IgD-negative memory B cell (primary cell): ENCODE results near the gene MOAP1. TPM values are rescaled to one million over a fixed set of nuclear protein-coding genes. Genes with fewer than 3 reads are reported as not detected.
"Not testable (repeated sequence)": the region's sequence is repeated elsewhere in the genome, so short reads cannot be mapped to it uniquely, and the experiment has no call there.

ENCODE experiments used
- H3K27ac Mint-ChIP-seq, 3 donors: one replicate each; pipeline ENCODE4 v1.8.0; 2020 to 2022; ENCODE audit warnings: mild to moderate bottlenecking in 3 of 3, mixed read lengths in 3 of 3, moderate library complexity in 1 of 3
- H3K27me3 Mint-ChIP-seq: one replicate; pipeline ENCODE4 v1.8.0; 2021; ENCODE audit warnings: mixed read lengths
- H3K36me3 Mint-ChIP-seq: one replicate; pipeline ENCODE4 v1.8.0; 2020; ENCODE audit warnings: mild to moderate bottlenecking, mixed read lengths
- H3K4me1 Mint-ChIP-seq, 3 donors: one replicate each; pipeline ENCODE4 v1.8.0; 2020 to 2022; ENCODE audit warnings: mixed read lengths in 3 of 3, mild to moderate bottlenecking in 1 of 3
- H3K4me3 Mint-ChIP-seq, 4 donors: one replicate each; pipeline ENCODE4 v1.8.0; 2020 to 2022; ENCODE audit warnings: mild to moderate bottlenecking in 4 of 4, mixed read lengths in 4 of 4, moderate library complexity in 3 of 4
- H3K9me3 Mint-ChIP-seq, 3 donors: one replicate each; pipeline ENCODE4 v1.8.0; 2020 to 2021; ENCODE audit warnings: mixed read lengths in 3 of 3, mild to moderate bottlenecking in 1 of 3
- polyA plus RNA-seq: library from polyadenylated mRNA; unstranded; fragments of 300-500 nt; fragmentation: Illumina TruSeq; gene quantifications from one replicate; pipeline ENCODE4 v1.2.3, GENCODE V29; 2021

The MOAP1 gene, protein sequence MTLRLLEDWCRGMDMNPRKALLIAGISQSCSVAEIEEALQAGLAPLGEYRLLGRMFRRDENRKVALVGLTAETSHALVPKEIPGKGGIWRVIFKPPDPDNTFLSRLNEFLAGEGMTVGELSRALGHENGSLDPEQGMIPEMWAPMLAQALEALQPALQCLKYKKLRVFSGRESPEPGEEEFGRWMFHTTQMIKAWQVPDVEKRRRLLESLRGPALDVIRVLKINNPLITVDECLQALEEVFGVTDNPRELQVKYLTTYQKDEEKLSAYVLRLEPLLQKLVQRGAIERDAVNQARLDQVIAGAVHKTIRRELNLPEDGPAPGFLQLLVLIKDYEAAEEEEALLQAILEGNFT
- polyA plus RNA-seq, result 53.8 TPM

DNA sequence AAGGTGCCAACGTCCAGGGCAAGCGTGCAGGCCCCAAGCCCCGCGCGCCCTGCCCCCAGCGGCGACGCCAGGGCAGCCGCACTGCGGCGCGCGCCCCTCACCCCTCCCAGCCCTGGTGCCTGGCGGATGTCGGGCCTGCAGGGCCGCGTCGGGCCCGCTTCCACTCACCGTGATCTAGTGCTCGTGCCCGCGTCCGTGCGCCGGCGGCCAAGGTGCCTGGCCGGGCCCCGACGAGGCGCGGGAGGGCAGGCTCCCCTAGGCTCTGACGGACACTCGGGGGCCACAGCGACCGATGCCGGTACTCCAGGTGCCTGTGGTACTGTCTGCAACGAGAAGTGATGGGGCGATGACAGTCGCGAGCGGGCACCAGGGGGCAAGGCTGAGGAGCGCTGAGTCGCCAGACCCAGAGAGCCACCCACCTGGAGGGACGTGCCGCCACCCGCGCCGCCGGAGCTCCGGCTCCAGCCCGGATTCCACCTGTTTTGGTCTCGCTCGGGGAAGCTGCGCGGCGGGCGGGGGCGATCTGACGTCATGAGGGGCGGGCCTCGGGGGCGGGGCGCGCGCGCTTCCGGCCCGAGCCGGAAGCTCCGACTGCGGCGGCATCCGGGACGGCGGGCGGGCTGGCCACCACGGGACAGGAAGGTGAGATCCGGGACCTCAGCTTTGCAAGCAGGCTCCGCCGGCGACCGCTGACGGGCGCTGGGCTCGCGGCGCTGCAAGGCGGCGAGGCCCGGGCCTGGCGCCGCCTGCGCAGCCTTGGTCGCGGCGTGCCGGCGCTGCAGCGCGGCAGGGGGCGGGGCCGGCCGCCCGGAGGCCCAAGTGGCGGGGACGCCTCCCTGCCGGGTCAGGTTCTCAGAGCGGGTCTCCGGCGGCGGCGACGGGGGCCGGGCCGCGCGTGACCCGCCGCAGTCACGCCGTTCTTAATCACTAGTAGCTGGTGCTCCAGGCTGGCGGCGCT lies at the start of gene MOAP1, which contains the start of gene LYSET:
MOAP1 (minus strand) TSS at position 507 of the 958 bp plus-strand sequence. CDS start 655 bp downstream, outside the sequence.
LYSET (plus strand) TSS at position 927 of the 958 bp plus-strand sequence. CDS start 89 bp downstream, outside the sequence.
- H3K4me1 Mint-ChIP-seq, result peaks cover 21 to 32% (median 29%) of the 10 kb centered on the region in 3 donors
- peak within 1 kb of the TSS; percentile 93 to 97 (median 97) for H3K27ac Mint-ChIP-seq
- no peaks in the 10 kb centered on the region for H3K36me3 Mint-ChIP-seq
- H3K4me3 Mint-ChIP-seq, result peak within 1 kb of the TSS; percentile 93 to 97 (median 94)
- no peaks in the 10 kb centered on the region for H3K9me3 Mint-ChIP-seq
- no peaks in the 10 kb centered on the region for H3K27me3 Mint-ChIP-seq

DNA sequence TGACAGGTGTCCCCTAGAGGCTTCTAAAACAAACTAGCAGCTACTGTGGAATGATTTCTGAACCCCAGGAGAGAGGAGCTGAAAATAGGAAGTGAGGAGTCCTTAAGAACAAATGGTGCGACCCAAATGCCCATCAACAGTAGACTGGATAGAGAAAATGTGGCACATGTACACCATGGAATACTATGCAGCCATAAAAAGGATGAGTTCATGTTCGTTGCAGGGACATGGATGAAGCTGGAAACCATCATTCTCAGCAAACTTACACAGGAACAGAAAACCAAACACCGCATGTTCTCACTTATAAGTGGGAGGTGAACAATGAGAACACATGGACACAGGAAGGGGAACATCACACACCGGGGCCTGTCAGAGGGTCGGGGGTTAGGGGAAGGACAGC lies 48.4 kb upstream of the MOAP1 start:
- H3K27ac Mint-ChIP-seq, result not testable (repeated sequence)
- H3K4me3 Mint-ChIP-seq, result peak overlapping the region in 1 of 4 donors; percentile 32

DNA sequence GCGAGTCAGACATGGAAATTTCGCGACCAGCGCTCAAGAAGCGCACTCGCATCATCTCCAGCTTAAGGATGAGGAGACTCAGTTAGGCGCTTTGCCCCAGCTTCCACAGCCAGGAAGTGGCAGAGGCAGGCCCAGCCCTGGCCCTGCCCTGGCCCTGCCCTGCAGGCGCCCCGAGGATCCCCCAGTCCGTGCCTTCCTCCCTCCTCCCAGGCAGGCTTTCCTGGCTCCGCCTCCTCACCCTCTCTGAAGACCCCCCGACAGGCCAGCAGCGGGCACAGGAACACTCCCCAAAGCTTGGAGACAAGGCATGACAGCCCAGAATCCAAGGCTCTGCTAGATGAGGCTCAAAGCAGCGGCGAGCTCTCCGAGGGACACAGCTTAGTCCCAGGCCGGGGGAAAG lies 47.5 kb upstream of the MOAP1 start:
- Mint-ChIP-seq H3K27ac (no peak overlapping the region), H3K4me3 (peak overlapping the region in 2 of 4 donors; percentile 34 to 81), H3K4me1 (peaks cover 3 to 10% (median 4%) of the 10 kb centered on the region in 3 donors), H3K27me3 (peaks cover 1% of the 10 kb centered on the region), H3K36me3 (peaks cover 11% of the 10 kb centered on the region), H3K9me3 (no peaks in the 10 kb centered on the region)

More for the DNA sequence above, 48.4 kb upstream of the MOAP1 start:
- H3K9me3 Mint-ChIP-seq, H3K27me3 Mint-ChIP-seq, H3K4me1 Mint-ChIP-seq, H3K36me3 Mint-ChIP-seq: not testable (repeated sequence)

DNA sequence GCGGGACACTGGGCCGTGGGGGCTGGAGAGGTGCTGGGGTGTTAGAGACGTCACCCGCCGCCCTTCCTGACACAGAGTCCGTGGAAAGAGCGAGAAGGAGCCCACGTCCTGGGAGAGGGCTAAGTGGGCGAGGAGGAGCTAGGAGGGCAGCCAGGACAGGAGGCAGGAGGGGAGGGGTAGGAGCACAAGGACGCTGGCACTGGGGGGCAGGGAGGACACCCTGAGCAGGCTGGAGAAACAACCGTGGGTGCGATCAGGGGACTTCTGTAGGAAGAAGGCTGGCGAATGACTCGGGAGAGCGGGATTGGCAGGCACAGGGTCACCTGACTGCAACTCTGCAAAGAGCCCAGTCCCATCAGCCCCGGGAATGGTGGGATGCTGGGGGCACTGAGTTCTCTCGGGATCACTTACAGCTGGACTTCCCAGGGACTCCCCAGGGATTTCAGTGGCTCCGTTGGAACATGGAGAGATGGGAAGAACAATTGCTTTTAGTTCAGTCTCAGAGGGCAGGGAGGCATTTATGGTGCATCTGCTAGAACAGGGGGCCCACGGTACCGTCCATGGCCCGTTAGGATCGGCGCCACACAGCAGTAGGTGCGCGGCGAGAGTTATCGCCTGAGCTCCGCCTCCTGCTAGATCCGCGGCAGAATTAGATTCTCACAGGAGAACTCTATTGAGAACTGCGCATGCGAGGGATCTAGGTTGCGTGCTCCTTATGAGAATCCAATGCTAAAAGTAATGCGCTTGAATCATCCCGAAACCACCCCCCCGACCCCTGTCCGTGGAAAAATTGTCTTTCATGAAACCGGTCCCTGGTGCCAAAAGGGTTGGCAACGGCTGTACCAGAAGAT lies 46.7 kb upstream of the MOAP1 start:
- peak overlapping the region in 2 of 4 donors; percentile 57 to 81 for H3K4me3 Mint-ChIP-seq
- H3K36me3 Mint-ChIP-seq, result peaks cover 11% of the 10 kb centered on the region
- no peak overlapping the region for H3K27ac Mint-ChIP-seq
- H3K27me3 Mint-ChIP-seq, result peaks cover 1% of the 10 kb centered on the region
- H3K9me3 Mint-ChIP-seq, result no peaks in the 10 kb centered on the region
- peaks cover 3 to 10% (median 4%) of the 10 kb centered on the region in 3 donors for H3K4me1 Mint-ChIP-seq

DNA sequence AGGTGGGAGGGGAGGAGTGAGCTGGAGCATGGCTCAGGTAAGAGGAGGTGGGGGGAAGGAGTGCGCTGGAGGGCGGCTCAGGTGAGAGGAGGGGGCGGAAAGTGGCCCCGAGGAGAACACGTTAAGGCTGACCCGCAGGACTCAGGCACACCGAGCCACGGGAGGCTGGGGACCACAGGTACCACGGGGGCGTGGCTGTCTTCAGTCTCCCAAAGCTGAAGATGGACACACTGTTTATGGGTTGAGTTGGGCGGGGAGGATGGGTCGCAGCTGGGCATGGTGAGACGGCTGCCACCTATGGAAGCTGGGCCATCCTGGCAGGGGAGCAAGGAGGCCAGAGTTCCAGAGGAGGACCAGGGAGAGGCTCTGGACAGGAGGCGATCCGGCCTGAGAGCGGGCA lies 45.8 kb upstream of the MOAP1 start:
- Mint-ChIP-seq H3K9me3 (no peaks in the 10 kb centered on the region), H3K27ac (peak overlapping the region in 1 of 3 donors; percentile 71), H3K4me3 (peak overlapping the region in 2 of 4 donors; percentile 69 to 84), H3K4me1 (peaks cover 3 to 10% (median 4%) of the 10 kb centered on the region in 3 donors), H3K27me3 (peaks cover 1% of the 10 kb centered on the region), H3K36me3 (peaks cover 11% of the 10 kb centered on the region)

GRCh38 chr14:93228550-93228949 lies 43.9 kb upstream of the MOAP1 start:
- Mint-ChIP-seq H3K4me3 (no peak overlapping the region), H3K36me3 (peaks cover 15% of the 10 kb centered on the region), H3K27ac (no peak overlapping the region), H3K4me1 (peaks cover 0 to 4% (median 3%) of the 10 kb centered on the region in 3 donors), H3K27me3 (no peaks in the 10 kb centered on the region), H3K9me3 (no peaks in the 10 kb centered on the region)

GRCh38 chr14:93223565-93223964 lies 38.9 kb upstream of the MOAP1 start:
- Mint-ChIP-seq H3K4me1 (peaks cover 0 to 5% (median 0%) of the 10 kb centered on the region in 3 donors), H3K27ac (no peak overlapping the region), H3K36me3 (peaks cover 13% of the 10 kb centered on the region), H3K9me3 (no peaks in the 10 kb centered on the region), H3K27me3 (no peaks in the 10 kb centered on the region), H3K4me3 (no peak overlapping the region)

DNA sequence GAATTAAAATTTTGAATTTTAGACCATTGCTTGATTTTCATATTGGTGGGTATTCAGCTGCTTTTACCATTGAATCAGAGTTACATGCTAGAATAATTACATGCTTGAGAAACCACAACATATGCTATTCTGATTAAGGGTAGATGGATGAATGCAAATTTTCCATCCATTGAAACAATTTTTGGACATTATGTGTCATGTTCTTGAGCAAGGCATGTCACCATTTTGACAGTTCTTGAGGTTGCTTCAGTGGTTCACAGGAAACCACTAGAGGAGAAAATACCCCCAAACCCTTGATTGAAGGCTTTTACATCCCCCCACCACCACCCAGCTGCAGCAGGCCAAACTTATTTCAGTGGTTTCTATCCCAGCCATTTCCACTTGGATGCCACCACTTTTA lies 35.8 kb upstream of the MOAP1 start:
- H3K27ac Mint-ChIP-seq, result no peak overlapping the region
- H3K4me3 Mint-ChIP-seq, result no peak overlapping the region
- H3K36me3 Mint-ChIP-seq, result peaks cover 11% of the 10 kb centered on the region

GRCh38 chr14:93219103-93219726 lies 34.5 kb upstream of the MOAP1 start:
- Mint-ChIP-seq H3K36me3 (peaks cover 8% of the 10 kb centered on the region), H3K9me3 (no peaks in the 10 kb centered on the region), H3K27me3 (no peaks in the 10 kb centered on the region), H3K4me3 (no peak overlapping the region), H3K4me1 (peaks cover 0 to 5% (median 0%) of the 10 kb centered on the region in 3 donors), H3K27ac (peak overlapping the region in 1 of 3 donors; percentile 46)

More for the DNA sequence above, 35.8 kb upstream of the MOAP1 start:
- peaks cover 0 to 5% (median 0%) of the 10 kb centered on the region in 3 donors for H3K4me1 Mint-ChIP-seq
- H3K27me3 Mint-ChIP-seq, result no peaks in the 10 kb centered on the region
- no peaks in the 10 kb centered on the region for H3K9me3 Mint-ChIP-seq

DNA sequence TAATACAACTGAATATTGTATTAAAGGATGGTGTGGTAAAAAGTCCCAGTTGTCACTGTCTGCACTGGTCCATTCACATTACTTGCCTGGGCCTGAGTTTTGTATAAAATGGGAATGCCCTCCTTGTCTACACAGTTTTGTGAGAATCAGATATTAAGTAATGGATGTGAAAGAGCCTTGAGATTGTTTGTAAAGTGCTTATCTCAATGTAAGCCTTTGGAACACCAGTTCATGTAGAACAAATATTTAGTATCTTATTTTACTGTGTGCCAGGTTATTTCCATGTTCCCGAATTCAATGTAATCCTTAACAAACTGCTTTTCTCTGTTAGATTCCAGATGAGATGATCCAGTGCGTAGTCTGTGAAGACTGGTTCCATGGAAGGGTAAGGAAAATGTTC lies 29.9 kb upstream of the MOAP1 start:
- H3K4me3 Mint-ChIP-seq, result no peak overlapping the region
- peaks cover 6% of the 10 kb centered on the region for H3K36me3 Mint-ChIP-seq
- H3K27ac Mint-ChIP-seq, result no peak overlapping the region
- no peaks in the 10 kb centered on the region for H3K9me3 Mint-ChIP-seq
- H3K4me1 Mint-ChIP-seq, result peaks cover 19 to 26% (median 20%) of the 10 kb centered on the region in 3 donors
- no peaks in the 10 kb centered on the region for H3K27me3 Mint-ChIP-seq

GRCh38 chr14:93212432-93212831 lies 27.7 kb upstream of the MOAP1 start:
- H3K4me1 Mint-ChIP-seq, result peaks cover 30 to 37% (median 35%) of the 10 kb centered on the region in 3 donors
- H3K27me3 Mint-ChIP-seq, result no peaks in the 10 kb centered on the region
- H3K9me3 Mint-ChIP-seq, result no peaks in the 10 kb centered on the region
- H3K4me3 Mint-ChIP-seq, result peak overlapping the region in 3 of 4 donors; percentile 41 to 73 (median 59)
- H3K36me3 Mint-ChIP-seq, result peaks cover 6% of the 10 kb centered on the region
- peak overlapping the region; percentile 25 to 82 (median 68) for H3K27ac Mint-ChIP-seq

- peak overlapping the region; percentile 94 to 98 (median 95) for H3K27ac Mint-ChIP-seq
- H3K4me1 Mint-ChIP-seq, result peaks cover 47 to 50% (median 48%) of the 10 kb centered on the region in 3 donors
- H3K4me3 Mint-ChIP-seq, result peak overlapping the region; percentile 96 to 100 (median 98)
- peaks cover 4% of the 10 kb centered on the region for H3K36me3 Mint-ChIP-seq
- H3K27me3 Mint-ChIP-seq, result no peaks in the 10 kb centered on the region
- H3K9me3 Mint-ChIP-seq, result no peaks in the 10 kb centered on the region
These were observed 23.0 kb upstream of the MOAP1 start for GRCh38 chr14:93207468-93208308.
